ENCODE results near the gene ABCA1. TPM values are rescaled to one million over a fixed set of nuclear protein-coding genes. Genes with fewer than 3 reads are reported as not detected.

ABCA1 gene
- total RNA-seq, 4 donors from 2014 or later: 101 to 182 (median 151) TPM

GRCh38 chr9:104915753-104916152 is 12.2 kb downstream of the ABCA1 start:
- no peak for TF ChIP-seq CTCF (IDR thresholded peaks at IDR 0.05; ENCODE audit: low read depth)

- TF ChIP-seq CTCF (IDR thresholded peaks at IDR 0.05; ENCODE audit: low read depth): no peak
Observed at GRCh38 chr9:104915049-104915448, 12.9 kb downstream of the ABCA1 start.

GRCh38 chr9:104914466-104914865 is 13.5 kb downstream of the ABCA1 start:
- TF ChIP-seq CTCF (IDR thresholded peaks at IDR 0.05; ENCODE audit: low read depth): no peak

- TF ChIP-seq CTCF (IDR thresholded peaks at IDR 0.05; ENCODE audit: low read depth): no peak
Observed at GRCh38 chr9:104912606-104913005, 15.3 kb downstream of the ABCA1 start.

- no peak for TF ChIP-seq CTCF (IDR thresholded peaks at IDR 0.05; ENCODE audit: low read depth)
Observed at GRCh38 chr9:104911032-104911607, 16.8 kb downstream of the ABCA1 start.

- TF ChIP-seq CTCF (IDR thresholded peaks at IDR 0.05; ENCODE audit: low read depth): no peak
Observed at GRCh38 chr9:104907278-104907951, 20.5 kb downstream of the ABCA1 start.

- no peak for TF ChIP-seq CTCF (IDR thresholded peaks at IDR 0.05; ENCODE audit: low read depth)
Observed at GRCh38 chr9:104906441-104907277, 21.3 kb downstream of the ABCA1 start.
